HG03354 (cell line): ENCODE results near the gene PPP1R36.

Experiments used
- ATAC-seq: cut with Tn5 transposase; IDR thresholded peaks from one replicate; pipeline ENCODE4 v1.9.1; 2021; ENCODE audit warnings: mild to moderate bottlenecking; ENCODE audit not compliant: unreplicated experiment, poor library complexity, severe bottlenecking

Gene PPP1R36

DNA sequence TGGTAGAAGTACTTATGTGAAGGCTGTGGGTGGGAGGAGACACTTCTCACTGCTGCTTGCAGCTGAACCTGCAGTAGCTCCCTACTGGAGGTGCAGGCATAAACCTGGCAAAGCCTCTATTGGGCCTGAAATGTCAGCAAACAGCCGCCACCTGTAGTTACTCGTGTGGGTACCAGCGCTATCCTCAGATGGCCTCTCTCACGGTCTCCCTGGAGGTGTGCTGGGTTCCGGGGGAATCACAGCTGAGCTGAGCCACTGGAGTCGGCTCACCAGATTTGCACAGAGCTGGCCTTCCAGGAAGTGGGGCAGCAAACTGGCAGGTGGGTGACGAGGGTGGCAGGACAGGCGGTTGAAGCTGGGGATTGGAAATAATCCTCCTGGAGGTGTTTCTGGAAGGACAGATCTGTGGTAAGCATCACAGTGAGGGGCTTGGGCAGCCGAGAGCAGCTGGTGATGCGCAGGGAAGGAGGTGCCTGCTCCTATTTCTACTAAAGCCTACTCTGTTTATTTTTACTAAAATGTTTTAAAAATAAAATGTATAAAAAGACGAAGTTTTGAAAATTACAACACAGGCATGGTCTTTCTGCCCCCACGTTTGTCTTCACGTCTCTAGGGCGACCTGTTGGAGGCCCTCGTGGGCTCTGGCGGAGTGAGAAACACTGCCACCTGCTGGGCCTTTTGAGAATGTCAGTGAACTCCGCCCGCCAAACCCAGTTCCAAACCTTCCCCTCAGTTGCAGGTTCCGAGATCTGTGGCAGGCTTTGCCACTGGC, 86.6 kb downstream of the PPP1R36 start:
- ATAC-seq, result peak; percentile 81

DNA sequence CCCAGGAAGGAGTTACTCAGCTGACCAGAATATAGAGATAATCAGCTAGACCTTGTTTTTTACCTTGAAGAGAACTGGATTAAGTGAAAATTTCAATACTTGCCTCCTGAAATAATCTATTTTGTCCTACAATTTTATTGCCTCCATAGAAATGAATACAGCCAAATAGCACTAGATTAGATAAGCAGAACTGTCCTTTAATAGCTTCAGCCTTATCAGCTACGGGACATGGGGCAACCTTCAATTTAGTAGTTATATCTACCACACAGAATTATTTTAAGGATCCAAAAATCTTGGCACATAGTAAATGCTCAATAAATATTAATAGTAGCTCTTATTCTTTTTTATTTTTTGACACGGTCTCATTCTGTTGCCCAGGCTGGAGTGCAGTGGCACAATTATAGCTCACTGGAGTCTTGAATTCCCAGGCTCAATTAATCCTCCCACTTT, 87.2 kb downstream of the PPP1R36 start:
- ATAC-seq, result no peak

DNA sequence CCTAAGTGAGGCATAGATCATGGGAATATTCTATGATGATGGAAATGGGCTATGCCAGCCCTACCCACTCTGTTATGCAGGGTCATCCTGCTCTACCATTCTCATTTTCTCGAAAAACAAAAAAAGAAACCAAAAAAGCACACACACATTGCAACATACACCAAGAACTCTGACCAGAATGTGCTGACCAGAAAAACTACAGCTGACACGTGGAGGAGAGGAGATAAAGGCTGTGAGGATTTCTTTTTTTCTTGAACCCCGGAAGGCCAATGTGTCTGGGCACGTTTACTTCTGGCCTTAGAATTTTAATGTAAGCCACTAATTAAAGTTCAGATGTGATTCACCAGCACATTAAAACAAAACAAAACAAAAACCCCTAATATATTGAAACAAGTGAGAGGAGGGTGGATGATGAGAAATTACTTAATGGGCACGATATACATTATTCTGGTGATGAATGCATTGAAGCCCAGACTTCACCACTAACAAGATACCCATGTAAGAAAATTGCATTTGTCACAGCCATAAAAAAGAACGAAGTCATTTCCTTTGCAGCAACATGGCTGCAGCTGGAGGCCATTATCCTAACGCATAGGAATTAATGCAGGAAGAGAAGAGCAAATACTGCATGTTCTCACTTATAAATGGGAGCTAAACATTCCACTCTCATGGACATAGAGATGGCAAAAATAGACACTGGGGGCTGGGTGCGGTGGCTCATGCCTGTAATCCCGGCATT, 88.1 kb downstream of the PPP1R36 start:
- ATAC-seq, result no peak

DNA sequence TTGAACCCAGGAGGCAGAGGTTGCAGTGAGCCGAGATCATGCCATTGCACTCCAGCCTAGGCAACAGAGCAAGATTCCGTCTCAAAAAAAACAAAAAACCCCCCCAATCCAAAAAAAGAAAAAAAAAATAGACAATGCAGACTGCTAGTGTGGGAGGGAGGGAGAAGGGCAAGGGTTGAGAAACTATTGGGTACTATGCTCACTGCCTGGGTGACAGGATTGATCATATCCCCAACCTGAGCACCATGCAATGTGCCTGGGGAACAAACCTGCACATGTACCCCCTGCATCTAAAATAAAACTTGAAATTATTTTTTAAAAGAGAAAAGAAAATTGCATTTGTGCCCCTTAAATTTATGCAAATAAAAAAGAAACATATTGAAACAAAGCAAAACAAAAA, 88.9 kb downstream of the PPP1R36 start:
- ATAC-seq, result no peak
